ENCODE measurements around the gene EPB41L1. TPM values are rescaled to one million over a fixed set of nuclear protein-coding genes. Genes with fewer than 3 reads are reported as not detected.

The EPB41L1 gene
- total RNA-seq, 1 experiment from 2014 or later: 38.7 TPM

DNA sequence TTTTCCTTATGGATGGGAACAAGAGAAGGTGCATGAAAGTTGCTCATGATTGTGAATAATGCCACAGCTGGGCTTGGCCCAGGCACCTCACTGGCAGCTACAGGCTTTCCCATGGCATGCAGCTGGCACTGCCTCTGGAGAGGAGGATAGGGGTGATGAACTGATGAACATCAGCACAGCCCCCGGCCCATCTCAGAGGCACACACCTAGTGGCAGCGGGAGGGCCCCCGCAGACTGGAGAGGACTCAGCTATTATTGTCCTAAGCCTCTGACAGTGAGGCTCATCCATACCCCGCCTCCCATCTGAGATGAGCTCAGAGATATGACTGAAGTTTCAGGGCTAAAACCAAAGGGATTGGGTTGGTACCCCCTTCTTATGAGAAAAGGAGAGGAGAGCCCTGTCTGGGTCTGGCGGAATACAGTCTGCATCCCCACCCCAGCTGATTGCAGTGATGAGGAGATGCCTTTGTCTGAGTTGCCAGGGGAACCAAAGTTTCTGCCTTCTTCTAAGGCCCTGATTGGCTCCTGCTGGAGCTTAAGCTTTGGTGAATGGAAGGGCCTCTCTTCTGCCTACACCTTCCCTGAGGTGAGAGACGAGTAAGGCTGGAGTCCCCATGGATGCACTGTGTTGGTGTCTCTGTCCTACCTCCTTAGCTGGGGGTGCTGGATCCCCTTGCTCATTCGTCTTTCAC lies 27.6 kb upstream of the EPB41L1 start:
- ChIA-PET POLR2A (interaction anchor here (0.7 to 0.8 kb wide), 2 partner anchors 20 to 134 kb away, joined by 3 read pairs; no protein-coding TSS in a partner anchor), CTCF (interaction anchor here (0.6 to 2.7 kb wide), 9 partner anchors 12 to 814 kb away, joined by 3 to 10 read pairs (median 6); partner anchors contain the start of gene SCAND1)
- no peak for DNase-seq (ENCODE audit: low spot score)
- TF ChIP-seq ZNF416 (CRISPR knock-in tag; IDR thresholded peaks at IDR 0.05): no peak
- no peak for TF ChIP-seq GABPB1 (CRISPR knock-in tag; IDR thresholded peaks at IDR 0.05)
- no peak for TF ChIP-seq PREB (CRISPR knock-in tag; IDR thresholded peaks at IDR 0.05; ENCODE audit: borderline replicate concordance)
- TF ChIP-seq, protein P1, sequence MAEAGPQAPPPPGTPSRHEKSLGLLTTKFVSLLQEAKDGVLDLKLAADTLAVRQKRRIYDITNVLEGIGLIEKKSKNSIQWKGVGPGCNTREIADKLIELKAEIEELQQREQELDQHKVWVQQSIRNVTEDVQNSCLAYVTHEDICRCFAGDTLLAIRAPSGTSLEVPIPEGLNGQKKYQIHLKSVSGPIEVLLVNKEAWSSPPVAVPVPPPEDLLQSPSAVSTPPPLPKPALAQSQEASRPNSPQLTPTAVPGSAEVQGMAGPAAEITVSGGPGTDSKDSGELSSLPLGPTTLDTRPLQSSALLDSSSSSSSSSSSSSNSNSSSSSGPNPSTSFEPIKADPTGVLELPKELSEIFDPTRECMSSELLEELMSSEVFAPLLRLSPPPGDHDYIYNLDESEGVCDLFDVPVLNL (CRISPR knock-in tag; IDR thresholded peaks at IDR 0.05; ENCODE audit: borderline replicate concordance, low read depth): no peak
- TF ChIP-seq ETV6 (CRISPR knock-in tag; IDR thresholded peaks at IDR 0.05): no peak
- TF ChIP-seq, protein P2, sequence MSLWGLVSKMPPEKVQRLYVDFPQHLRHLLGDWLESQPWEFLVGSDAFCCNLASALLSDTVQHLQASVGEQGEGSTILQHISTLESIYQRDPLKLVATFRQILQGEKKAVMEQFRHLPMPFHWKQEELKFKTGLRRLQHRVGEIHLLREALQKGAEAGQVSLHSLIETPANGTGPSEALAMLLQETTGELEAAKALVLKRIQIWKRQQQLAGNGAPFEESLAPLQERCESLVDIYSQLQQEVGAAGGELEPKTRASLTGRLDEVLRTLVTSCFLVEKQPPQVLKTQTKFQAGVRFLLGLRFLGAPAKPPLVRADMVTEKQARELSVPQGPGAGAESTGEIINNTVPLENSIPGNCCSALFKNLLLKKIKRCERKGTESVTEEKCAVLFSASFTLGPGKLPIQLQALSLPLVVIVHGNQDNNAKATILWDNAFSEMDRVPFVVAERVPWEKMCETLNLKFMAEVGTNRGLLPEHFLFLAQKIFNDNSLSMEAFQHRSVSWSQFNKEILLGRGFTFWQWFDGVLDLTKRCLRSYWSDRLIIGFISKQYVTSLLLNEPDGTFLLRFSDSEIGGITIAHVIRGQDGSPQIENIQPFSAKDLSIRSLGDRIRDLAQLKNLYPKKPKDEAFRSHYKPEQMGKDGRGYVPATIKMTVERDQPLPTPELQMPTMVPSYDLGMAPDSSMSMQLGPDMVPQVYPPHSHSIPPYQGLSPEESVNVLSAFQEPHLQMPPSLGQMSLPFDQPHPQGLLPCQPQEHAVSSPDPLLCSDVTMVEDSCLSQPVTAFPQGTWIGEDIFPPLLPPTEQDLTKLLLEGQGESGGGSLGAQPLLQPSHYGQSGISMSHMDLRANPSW (CRISPR knock-in tag; conservative IDR thresholded peaks at IDR 0.05; ENCODE audit: low read depth): no peak
- TF ChIP-seq ZNF423 (CRISPR knock-in tag; IDR thresholded peaks at IDR 0.05): no peak
- no peak for TF ChIP-seq ELF4 (CRISPR knock-in tag; IDR thresholded peaks at IDR 0.05; ENCODE audit: low read depth)
- H3K27me3 Mint-ChIP-seq (ENCODE audit: low read depth): no peaks in the 10 kb centered on the region
- no peak overlapping the region for H3K27ac Mint-ChIP-seq
- H3K36me3 Mint-ChIP-seq: no peaks in the 10 kb centered on the region
- ATAC-seq: peak; percentile 63
- H3K9me3 Mint-ChIP-seq: no peaks in the 10 kb centered on the region
- no peak overlapping the region for H3K4me3 Mint-ChIP-seq
- peaks cover 10% of the 10 kb centered on the region; the same call in 1 of the 2 replicates for H3K4me1 Mint-ChIP-seq

DNA sequence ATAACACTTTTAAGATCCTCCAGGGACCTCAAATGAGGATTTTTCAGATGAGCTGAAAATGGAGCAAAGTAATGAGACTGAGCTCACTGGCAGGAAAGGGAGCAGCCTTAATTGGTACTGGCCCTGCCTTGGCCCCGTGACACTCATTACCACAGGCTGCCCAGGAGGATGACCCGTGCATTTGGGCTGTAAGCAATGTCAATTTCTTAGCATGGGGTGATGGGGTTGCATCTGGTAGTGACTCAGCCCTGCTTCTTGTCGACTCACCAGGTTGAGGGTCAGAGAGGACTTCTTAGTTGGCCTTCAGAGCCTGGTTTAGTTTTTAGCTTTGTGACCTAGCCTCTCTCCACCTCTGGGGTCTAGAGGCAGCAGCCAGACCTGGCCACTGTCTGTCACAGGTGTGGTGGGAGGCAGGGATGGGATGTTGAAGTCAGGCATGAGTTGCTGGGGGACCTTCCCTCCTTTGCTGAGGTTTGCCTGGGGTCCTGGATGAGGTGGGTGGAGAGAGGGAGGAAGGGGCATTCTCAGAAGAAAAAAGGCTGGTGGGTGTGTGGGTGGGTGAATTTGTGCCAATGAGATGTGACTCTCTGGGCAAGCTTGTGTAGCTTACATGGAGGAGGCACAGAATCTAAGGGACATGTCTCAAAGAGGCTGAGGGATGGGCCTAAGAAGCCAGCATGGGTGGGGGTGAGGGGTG lies 25.9 kb upstream of the EPB41L1 start:
- H3K27me3 Mint-ChIP-seq (ENCODE audit: low read depth): no peaks in the 10 kb centered on the region
- no peaks in the 10 kb centered on the region for H3K9me3 Mint-ChIP-seq
- no peaks in the 10 kb centered on the region for H3K36me3 Mint-ChIP-seq
- ChIA-PET CTCF (interaction anchor here (1.0 to 2.4 kb wide), 3 partner anchors 10 to 137 kb away, joined by 3 to 10 read pairs (median 3); no protein-coding TSS in a partner anchor), POLR2A (interaction anchor here (0.6 kb wide), 1 partner anchor 17 kb away, joined by 8 read pairs; no protein-coding TSS in a partner anchor)
- no peak overlapping the region for H3K4me3 Mint-ChIP-seq
- ATAC-seq (no peak), DNase-seq (ENCODE audit: low spot score) (no peak)
- H3K27ac Mint-ChIP-seq: no peak overlapping the region
- no peak for TF ChIP-seq FOXJ3 (CRISPR knock-in tag; IDR thresholded peaks at IDR 0.05; ENCODE audit: borderline replicate concordance)
- H3K4me1 Mint-ChIP-seq: 0 out of 2 replicates have a peak, but pooled peaks cover 7% of the 10 kb centered on the region

DNA sequence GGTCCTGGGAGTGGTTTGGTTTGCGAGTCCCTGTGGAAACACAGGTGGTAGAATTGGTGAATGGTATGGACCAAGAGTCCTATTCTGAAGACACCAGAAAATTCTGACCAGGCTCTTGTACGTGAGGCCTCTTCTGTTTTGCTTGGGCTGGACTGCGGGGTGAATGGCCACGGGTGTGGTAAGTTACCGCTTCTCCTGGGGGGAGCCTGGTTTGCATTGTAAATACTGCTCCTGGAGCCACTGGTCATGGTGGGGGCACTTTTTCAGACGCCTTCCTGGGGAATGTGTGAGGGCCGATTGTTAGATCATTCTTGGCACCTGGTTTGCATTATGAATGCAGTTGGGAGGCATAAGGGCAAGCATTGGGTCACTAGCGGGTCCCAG lies 25.4 kb upstream of the EPB41L1 start:
- no peaks in the 10 kb centered on the region for H3K27me3 Mint-ChIP-seq (ENCODE audit: low read depth)
- 0 out of 2 replicates have a peak, but pooled peaks cover 7% of the 10 kb centered on the region for H3K4me1 Mint-ChIP-seq
- no peak overlapping the region for H3K27ac Mint-ChIP-seq
- ATAC-seq: no peak
- H3K9me3 Mint-ChIP-seq: no peaks in the 10 kb centered on the region
- no peaks in the 10 kb centered on the region for H3K36me3 Mint-ChIP-seq
- no peak for DNase-seq (ENCODE audit: low spot score)
- POLR2A ChIA-PET: no interaction called here
- TF ChIP-seq ZNF219 (CRISPR knock-in tag; IDR thresholded peaks at IDR 0.05; ENCODE audit: borderline replicate concordance) (no peak), RORB (CRISPR knock-in tag; IDR thresholded peaks at IDR 0.05) (no peak), ZNF138 (CRISPR knock-in tag; conservative IDR thresholded peaks at IDR 0.05) (no peak), PREB (CRISPR knock-in tag; IDR thresholded peaks at IDR 0.05; ENCODE audit: borderline replicate concordance) (no peak), ZBTB21 (CRISPR knock-in tag; IDR thresholded peaks at IDR 0.05; ENCODE audit: borderline replicate concordance) (no peak), MLX (CRISPR knock-in tag; IDR thresholded peaks at IDR 0.05) (no peak)
- TF ChIP-seq, protein P3, sequence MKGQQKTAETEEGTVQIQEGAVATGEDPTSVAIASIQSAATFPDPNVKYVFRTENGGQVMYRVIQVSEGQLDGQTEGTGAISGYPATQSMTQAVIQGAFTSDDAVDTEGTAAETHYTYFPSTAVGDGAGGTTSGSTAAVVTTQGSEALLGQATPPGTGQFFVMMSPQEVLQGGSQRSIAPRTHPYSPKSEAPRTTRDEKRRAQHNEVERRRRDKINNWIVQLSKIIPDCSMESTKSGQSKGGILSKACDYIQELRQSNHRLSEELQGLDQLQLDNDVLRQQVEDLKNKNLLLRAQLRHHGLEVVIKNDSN (CRISPR knock-in tag; IDR thresholded peaks at IDR 0.05): no peak
- CTCF ChIA-PET: interaction anchor here (1.2 to 2.4 kb wide), 2 partner anchors 10 to 138 kb away, joined by 3 to 10 read pairs; no protein-coding TSS in a partner anchor
- no peak overlapping the region for H3K4me3 Mint-ChIP-seq
